NCI-H1930 (cell line): Measurements from ENCODE around the gene MAPK12.

Experiments
- DNase-seq, 2 experiments: peaks; one replicate each; lab custom pipeline; 2025; lab: John Stamatoyannopoulos, UW

The MAPK12 gene

DNA sequence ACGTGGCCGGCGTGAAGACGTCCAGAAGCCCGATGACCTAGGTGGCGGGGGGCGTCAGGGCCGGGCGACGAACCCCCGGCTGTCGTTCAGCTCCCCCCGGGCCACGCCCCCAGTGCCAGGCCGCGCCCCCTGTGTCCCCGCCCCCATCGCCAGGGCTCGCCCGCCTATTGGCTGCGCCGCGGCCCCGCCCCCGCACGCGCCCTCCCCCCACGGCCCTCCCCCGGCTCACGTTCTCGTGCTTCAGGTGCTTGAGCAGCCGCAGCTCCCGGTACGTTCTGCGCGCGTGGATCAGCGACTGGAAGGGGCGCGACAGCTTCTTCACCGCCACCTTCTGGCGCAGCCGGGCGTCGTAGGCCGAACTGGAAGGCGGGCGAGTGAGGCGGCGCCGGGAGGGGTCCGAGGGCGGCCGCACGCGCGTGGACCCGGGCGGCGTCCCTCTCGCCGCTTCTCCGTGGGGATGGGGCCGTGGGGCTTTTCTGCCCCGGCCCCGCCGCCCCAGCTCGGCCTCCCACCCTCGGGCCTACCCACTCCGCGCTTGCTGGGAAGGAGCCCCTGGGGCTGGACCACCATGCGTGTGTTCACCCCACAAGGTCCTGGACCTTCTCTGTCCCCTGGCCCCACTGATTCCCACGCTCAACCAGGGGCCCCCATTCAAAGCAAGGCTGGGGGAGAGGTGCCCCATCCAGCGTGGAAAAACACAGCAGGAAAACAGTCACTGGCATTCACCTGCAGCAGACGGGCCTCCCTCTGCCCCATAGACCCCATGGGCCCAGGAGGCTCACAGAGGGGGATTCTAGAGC is 6.3 kb upstream of the MAPK12 start:
- DNase-seq = no peak

DNA sequence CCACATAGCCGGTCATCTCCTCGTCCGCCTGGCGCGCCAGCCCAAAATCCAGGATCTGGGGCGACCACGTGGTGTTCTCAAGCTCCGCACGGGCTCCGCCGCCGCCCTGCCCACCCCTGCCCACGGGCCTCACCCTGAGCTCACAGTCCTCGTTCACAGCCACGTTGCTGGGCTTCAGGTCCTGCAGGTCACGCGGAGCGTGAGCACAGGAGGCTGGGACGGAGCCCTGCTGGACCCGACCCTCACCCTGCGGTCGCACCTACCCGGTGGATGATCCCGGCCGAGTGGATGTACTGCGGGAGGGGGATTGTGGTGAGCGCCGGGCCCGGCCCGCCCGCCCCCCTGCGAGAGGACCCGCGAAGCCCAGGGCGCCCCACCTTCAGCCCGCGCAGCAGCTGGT is 5.5 kb upstream of the MAPK12 start:
- DNase-seq = no peak

DNA sequence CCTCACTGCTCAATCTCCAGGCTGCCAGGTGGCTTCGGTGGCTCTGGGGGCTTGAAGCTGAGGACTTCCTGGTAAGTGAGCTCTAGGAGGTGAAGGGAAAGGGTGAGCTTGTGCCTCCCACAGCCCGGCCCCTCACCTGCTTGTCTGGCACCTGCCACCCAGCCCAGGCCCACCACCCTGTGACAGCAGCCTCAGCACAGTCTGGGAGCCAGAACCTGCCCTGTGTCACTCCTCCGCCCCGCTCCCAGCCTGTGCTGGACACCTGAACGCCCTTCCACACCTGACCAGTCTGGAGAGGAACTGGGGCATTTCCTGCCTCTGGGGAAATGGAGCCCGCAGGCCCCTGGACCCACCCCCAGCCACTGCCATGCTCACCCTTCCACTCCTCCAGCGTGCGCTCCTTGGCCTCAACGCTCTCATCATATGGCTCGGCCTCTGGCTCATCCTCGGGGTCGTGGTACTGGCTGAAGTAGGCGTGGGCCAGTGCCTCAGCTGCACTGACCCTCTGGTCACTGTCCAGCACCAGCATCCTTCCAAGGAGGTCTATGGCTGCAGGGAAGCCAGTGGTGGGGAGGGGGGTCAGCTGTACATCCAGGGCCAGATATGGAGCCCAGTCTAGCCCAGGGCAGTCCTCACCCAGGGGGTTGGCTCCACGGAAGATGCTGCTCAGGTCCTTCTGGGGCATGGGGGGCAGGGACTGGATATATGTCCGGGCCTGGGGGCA is 3.6 kb upstream of the MAPK12 start:
- no peak for DNase-seq

DNA sequence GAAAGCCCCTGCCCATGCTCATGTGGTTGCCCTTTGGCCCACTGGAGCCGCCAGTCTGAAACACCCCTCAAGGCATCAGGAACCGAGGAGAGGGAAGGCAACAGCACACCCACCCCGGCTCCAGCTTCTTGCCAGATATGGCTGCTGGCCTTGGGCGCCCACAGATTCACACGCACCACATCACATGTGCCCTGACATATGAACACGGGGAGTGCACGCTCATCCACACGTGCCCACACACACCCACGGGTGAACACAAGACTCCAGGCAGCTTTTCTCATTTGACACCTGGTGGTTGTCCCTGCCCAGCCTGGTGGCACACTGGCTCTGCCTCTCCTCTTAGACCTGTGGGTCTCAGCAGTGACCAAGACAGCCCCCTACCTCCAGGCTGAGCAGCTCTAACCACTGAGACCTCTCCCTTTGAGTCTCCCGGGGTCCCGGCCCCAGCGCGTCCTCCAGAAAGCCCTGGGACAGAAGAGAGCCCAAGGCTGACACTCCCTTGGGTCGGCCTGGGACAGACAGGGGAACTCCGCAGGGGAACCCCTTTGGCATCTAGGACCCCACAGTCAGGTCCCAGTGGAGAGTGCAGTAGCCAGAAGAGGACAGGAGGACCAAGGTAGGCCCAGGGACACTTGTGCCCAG is 2.7 kb upstream of the MAPK12 start:
- no peak for DNase-seq

- no peak for DNase-seq
Observed at GRCh38 chr22:50262973-50263617, 1.6 kb upstream of the MAPK12 start.

- DNase-seq = no peak
Observed at GRCh38 chr22:50262460-50262911, 1.0 kb upstream of the MAPK12 start.

DNA sequence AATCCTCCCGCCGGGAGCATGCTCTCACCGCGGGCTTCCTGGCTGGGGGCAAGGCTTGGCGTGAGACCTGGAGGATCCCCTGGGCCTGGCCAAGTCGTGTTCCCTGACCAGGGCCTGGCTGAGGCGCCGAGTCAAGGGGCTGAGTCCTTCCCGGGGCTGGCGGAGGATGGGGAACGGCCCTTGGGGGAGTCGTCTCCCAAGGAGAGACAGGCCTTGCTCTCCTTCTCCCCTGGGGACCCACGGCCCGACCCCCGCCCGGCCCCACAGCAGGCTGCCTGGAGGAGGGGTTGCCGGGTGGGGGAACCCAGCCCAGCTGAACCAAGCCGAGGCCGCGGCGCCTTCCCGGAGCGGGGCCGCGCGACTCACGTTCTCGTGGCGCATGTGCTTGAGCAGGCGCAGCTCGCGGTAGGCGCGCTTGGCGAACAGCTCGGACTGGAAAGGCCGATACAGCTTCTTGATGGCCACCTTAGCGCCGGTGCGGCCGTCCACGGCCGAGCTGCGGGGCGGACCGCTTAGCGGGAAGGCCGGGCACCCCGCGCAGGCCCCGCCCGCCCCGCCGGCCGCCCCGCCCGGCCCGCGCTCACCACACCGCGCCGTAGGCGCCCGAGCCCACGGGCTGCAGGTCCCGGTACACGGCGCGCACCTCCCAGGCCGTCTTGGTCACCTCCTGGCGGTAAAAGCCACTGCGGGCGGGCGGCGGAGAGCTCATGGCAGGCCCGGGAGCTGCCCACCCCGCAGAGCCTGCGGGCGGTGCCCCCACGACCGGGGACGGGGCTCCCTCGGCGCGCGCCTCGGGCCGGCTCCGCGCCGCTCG is 475 bp downstream of the MAPK12 start:
- peak in 1 of 2 experiments; percentile 52 for DNase-seq

- no peak for DNase-seq
Observed at GRCh38 chr22:50260434-50260800, 1.1 kb downstream of the MAPK12 start.

GRCh38 chr22:50259302-50259701 is 2.2 kb downstream of the MAPK12 start:
- DNase-seq = no peak

- DNase-seq = no peak
Observed at GRCh38 chr22:50258361-50259292, 2.9 kb downstream of the MAPK12 start.

DNA sequence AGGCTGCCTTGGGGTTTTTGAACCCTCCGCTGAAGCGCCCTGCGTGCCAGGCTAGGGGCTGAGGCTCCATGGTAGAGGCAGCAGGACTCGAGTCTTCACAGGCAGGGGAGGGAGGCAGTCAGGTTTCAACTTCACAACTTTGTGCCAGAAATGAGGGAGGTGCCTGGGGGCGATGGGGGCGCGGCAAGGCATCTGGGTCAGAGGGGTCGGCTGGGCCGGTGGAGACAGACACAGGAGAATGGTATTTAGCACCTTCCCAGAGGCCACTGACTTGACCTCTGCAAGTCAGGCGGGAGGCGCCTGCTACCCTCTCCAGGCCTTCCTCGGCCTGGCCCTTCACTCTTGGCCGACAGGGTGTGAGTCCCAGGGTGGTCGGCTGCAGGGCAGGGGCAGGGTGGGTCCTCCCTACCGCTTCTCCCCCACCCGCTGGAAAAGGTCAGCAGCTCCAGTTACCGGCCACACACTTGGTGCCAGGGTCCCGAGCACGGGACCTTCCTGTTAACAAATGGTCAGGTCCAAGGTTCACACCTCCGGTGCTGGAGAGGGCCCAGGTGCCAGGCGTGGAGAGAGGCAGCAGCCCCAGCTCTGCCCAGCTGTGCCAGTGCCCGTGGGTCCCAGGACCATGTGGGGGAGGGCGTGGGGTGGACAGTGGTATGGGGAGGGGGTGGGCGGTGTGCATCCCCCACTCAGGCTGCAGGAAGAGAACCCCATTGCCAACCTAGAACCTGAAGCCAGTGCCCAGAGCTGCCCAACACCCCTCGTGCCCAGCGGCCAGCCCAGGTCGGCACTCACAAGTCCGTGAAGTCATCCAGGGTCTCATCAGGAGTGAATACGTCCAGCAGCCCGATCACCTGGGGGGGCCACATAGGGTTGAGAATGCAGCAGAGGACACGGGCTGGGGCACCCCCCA is 3.8 kb downstream of the MAPK12 start:
- DNase-seq = no peak

DNA sequence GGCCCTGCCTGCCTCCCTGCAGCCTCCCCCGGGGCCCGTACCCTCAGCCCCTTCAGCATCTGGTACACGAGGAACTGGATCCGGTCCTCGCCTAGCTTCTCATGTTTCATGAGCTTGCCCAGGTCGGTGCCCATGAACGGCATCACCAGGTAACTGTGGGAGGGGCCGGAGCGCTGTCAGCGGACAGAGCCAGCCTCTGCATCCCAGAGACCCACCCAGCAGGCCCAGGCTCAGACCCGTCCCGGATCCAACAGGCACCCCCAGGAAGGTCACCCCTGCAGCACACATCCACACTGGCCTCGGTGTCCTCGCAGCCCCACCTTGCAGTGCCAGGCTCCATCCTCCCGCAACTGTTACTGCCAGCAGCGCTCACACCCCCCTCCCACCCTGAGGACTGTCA is 4.4 kb downstream of the MAPK12 start:
- DNase-seq = no peak

- no peak for DNase-seq
Observed at GRCh38 chr22:50256258-50256862, 5.1 kb downstream of the MAPK12 start.

DNA sequence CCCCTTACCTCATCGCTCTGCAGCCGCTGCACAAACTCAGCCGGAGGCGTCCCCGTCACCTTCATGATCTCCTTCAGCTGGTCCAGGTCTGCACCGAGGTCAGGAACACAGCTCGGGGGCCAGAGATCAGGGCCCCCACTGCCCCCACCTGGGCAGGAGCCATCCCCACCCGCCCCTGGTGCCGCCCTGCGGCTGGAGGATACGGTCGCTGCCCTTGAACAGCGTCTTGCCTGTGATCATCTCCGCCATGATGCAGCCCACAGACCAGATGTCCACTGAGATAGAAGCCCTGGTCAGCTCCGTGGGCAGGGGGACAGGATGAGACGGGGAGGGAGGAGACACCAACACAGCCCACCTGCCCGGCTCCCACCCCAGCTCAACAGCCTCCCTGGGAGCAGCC is 5.9 kb downstream of the MAPK12 start:
- no peak for DNase-seq

- DNase-seq = no peak
Observed at GRCh38 chr22:50255099-50255498, 6.4 kb downstream of the MAPK12 start.

GRCh38 chr22:50253941-50254340 is 7.5 kb downstream of the MAPK12 start:
- DNase-seq = no peak

DNA sequence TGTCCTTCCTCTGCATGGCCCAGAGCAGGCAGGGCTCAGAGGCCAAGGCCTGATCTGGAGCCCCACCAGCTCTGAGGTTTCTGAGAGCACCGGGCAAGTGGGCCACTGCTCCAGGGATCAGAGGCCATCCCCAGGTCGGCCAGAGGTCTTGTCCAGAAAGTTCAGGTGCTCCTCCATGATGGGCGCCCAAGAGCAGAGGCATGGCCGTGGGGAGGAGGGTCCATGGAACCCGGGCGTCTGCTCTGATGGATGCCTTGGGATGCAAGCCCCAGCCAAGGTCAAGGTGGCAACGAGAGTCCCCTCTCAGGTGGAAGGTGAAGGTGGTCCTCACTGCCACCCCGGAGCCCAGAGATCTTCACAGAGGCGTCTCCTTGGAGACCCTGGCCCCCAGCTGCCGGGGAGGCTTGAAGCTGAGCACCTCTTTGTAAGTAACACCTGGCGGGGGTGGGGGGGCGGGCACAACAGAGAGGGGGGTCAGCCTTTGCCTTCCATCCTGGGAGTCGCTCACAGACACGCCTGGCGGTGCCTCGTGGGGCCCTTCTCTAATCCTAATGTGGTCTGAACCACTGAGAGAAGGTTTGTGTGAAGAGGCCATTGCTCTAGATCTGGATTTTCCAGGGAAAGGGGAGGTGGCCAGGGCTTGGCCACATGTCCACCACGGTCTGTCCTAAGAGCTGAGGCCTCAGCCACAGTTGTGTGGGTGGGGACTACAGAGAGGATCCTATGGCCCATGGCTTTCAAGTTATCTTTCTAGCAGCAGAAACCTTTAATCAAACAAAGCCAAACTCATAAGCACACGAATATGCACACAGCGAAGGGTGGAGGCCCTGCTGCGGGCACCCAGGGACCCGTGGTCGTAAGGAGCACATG is 8.2 kb downstream of the MAPK12 start:
- no peak for DNase-seq
